Panc1 (cell line): Measurements from ENCODE around the gene LLGL2. TPM values are rescaled to one million over a fixed set of nuclear protein-coding genes. Genes with fewer than 3 reads are reported as not detected.

ENCODE experiments used
- ATAC-seq: fragments of 200-7000 bp; cut with Tn5 transposase; 2 replicates; pipeline ENCODE4 v1.9.1; 2020; ENCODE audit warnings: mild to moderate bottlenecking, moderate library complexity
- BruUV-seq: library from RNA; stranded (reverse); fragments of 400-500 nt; replicated peaks from 2 replicates; lab custom pipeline; 2021; lab: Mats Ljungman, UMichigan
- CTCF ChIA-PET: fragments of 300-600 bp; sonication (Branson Sonifier 250); formaldehyde crosslinking; loops from one replicate; lab custom pipeline; 2022; ENCODE audit warnings: antibody characterized with exemption; lab: Charles Lee
- POLR2A ChIA-PET: fragments of 300-600 bp; sonication (Branson Sonifier 250); formaldehyde crosslinking; loops from one replicate; lab custom pipeline; 2022; ENCODE audit warnings: antibody characterized with exemption; lab: Charles Lee
- DNase-seq: peaks from one replicate; pipeline ENCODE4 v3.0.0-alpha.2; 2010; ENCODE audit warnings: low read depth, low spot score
- H3K27ac ChIP-seq: 2 replicates; pipeline ENCODE4 v1.5.1; 2011; ENCODE audit warnings: mild to moderate bottlenecking, low read length, inconsistent platforms
- H3K27me3 ChIP-seq: fragments of 200-500 bp; sonication (Bioruptor generic); 2 replicates; pipeline ENCODE4 v1.6.0; 2014; ENCODE audit warnings: low read length, inconsistent platforms; ENCODE audit not compliant: control insufficient read depth, insufficient read depth
- H3K36me3 ChIP-seq: fragments of 200-500 bp; sonication (Bioruptor generic); 2 replicates; pipeline ENCODE4 v1.5.1; 2014; ENCODE audit warnings: inconsistent platforms, mild to moderate bottlenecking, low read length, moderate library complexity; ENCODE audit not compliant: control insufficient read depth, insufficient read depth
- H3K4me1 ChIP-seq: 2 replicates; pipeline ENCODE4 v1.5.1; 2011; ENCODE audit warnings: inconsistent platforms, mild to moderate bottlenecking, low read length, moderate library complexity; ENCODE audit not compliant: control insufficient read depth, insufficient read depth
- H3K4me3 ChIP-seq, 2 experiments: 2 replicates each; pipeline ENCODE4 v1.5.1; 2011 to 2012; ENCODE audit warnings: low read depth in 2 of 2, low read length in 2 of 2, mild to moderate bottlenecking in 2 of 2, inconsistent platforms in 1 of 2, moderate library complexity in 1 of 2
- H3K9me3 ChIP-seq: fragments of 200-500 bp; sonication (Bioruptor generic); 2 replicates; pipeline ENCODE4 v1.5.1; 2014; ENCODE audit warnings: low read depth, mild to moderate bottlenecking, inconsistent platforms, low read length, moderate library complexity; ENCODE audit not compliant: control insufficient read depth, insufficient read depth
- POLR2AphosphoS5 ChIP-seq: IDR thresholded peaks from 2 replicates; pipeline ENCODE4 v1.6.1; 2012; ENCODE audit warnings: mild to moderate bottlenecking, low read depth, low read length, moderate library complexity
- SIN3A ChIP-seq: IDR thresholded peaks from 2 replicates; pipeline ENCODE4 v1.6.1; 2012; ENCODE audit warnings: low read depth, mild to moderate bottlenecking, low read length, moderate library complexity, borderline replicate concordance; ENCODE audit not compliant: insufficient read depth
- TCF7L2 ChIP-seq: IDR thresholded peaks from 2 replicates; pipeline ENCODE4 v1.6.1; 2011; ENCODE audit warnings: mild to moderate bottlenecking, low read depth, low read length, inconsistent platforms
- in situ Hi-C: cut with HindIII; loops from 2 replicates; pipeline ENCODE4 v1.10.0; 2016; ENCODE audit warnings: low sequenced_read_pairs, low pct_unique_long_range_greater_than_20kb
- intact Hi-C: fragments of 100-400 bp; cut with micrococcal nuclease; formaldehyde crosslinking; loops from one replicate; pipeline ENCODE4 v1.10.0; 2022; ENCODE audit not compliant: unreplicated experiment
- total RNA-seq: library from RNA; stranded (reverse); gene quantifications from one replicate; pipeline ENCODE4 v1.2.1, GENCODE V29; 2021; ENCODE audit not compliant: unreplicated experiment
- TF ChIP-seq, protein P1 (sequence below): fragments of 450-650 bp; IDR thresholded peaks from 2 replicates; pipeline ENCODE4 v1.5.1; 2017; ENCODE audit warnings: mild to moderate bottlenecking
- TF ChIP-seq, protein P2 (sequence below), 2 experiments: IDR thresholded peaks; 2 replicates each; pipeline ENCODE4 v1.6.1; 2011 to 2012; ENCODE audit warnings: low read depth in 2 of 2, control low read depth in 1 of 2, low read length in 1 of 2, mild to moderate bottlenecking in 1 of 2, moderate library complexity in 1 of 2; ENCODE audit not compliant: insufficient read depth in 1 of 2

The LLGL2 gene
- total RNA-seq, 1 experiment from 2014 or later: 201 TPM

DNA sequence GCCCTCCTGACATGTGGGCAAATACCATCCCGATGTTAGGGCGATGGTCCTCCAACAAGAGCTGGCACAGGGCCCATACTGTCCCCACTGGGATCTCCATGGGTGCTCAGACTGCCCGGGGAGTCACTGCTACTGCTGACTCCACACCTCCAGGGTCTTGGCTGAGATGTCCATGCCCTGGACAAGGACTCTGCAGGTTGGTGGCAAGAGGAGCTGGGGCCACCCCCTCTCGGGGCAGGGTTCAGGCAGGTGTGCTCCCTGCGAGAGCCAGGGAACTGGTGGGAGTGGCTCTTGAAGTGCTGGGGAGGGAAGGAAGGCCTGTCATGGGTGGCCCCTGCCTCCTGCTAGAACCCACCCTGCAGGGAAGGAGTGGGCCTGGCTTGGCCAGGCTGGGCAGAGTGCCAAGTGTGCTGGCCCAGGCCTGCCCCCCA is 16.6 kb upstream of the LLGL2 start:
- H3K9me3 ChIP-seq: no peaks in the 10 kb centered on the region
- no peak overlapping the region for H3K27ac ChIP-seq
- no TSS peak for BruUV-seq
- CTCF ChIA-PET: interaction anchor here (0.7 kb wide), 1 partner anchor 111 kb away, joined by 4 read pairs; no protein-coding TSS in a partner anchor
- TF ChIP-seq, protein P1, sequence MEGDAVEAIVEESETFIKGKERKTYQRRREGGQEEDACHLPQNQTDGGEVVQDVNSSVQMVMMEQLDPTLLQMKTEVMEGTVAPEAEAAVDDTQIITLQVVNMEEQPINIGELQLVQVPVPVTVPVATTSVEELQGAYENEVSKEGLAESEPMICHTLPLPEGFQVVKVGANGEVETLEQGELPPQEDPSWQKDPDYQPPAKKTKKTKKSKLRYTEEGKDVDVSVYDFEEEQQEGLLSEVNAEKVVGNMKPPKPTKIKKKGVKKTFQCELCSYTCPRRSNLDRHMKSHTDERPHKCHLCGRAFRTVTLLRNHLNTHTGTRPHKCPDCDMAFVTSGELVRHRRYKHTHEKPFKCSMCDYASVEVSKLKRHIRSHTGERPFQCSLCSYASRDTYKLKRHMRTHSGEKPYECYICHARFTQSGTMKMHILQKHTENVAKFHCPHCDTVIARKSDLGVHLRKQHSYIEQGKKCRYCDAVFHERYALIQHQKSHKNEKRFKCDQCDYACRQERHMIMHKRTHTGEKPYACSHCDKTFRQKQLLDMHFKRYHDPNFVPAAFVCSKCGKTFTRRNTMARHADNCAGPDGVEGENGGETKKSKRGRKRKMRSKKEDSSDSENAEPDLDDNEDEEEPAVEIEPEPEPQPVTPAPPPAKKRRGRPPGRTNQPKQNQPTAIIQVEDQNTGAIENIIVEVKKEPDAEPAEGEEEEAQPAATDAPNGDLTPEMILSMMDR: no peak
- TF ChIP-seq TCF7L2: no peak
- TF ChIP-seq SIN3A: no peak
- TF ChIP-seq, protein P2, sequence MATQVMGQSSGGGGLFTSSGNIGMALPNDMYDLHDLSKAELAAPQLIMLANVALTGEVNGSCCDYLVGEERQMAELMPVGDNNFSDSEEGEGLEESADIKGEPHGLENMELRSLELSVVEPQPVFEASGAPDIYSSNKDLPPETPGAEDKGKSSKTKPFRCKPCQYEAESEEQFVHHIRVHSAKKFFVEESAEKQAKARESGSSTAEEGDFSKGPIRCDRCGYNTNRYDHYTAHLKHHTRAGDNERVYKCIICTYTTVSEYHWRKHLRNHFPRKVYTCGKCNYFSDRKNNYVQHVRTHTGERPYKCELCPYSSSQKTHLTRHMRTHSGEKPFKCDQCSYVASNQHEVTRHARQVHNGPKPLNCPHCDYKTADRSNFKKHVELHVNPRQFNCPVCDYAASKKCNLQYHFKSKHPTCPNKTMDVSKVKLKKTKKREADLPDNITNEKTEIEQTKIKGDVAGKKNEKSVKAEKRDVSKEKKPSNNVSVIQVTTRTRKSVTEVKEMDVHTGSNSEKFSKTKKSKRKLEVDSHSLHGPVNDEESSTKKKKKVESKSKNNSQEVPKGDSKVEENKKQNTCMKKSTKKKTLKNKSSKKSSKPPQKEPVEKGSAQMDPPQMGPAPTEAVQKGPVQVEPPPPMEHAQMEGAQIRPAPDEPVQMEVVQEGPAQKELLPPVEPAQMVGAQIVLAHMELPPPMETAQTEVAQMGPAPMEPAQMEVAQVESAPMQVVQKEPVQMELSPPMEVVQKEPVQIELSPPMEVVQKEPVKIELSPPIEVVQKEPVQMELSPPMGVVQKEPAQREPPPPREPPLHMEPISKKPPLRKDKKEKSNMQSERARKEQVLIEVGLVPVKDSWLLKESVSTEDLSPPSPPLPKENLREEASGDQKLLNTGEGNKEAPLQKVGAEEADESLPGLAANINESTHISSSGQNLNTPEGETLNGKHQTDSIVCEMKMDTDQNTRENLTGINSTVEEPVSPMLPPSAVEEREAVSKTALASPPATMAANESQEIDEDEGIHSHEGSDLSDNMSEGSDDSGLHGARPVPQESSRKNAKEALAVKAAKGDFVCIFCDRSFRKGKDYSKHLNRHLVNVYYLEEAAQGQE (IDR thresholded peaks at IDR 0.05; ENCODE audit: insufficient read depth in 1 of 2, low read depth in 2 of 2, low read length in 1 of 2): no peak
- no peak for TF ChIP-seq POLR2AphosphoS5
- H3K27me3 ChIP-seq: no peaks in the 10 kb centered on the region
- DNase-seq (no peak), ATAC-seq (0 out of 2 replicates have a peak, but pooled peaks have one; percentile 1)
- intact Hi-C loops (loop anchor here (5.0 kb wide), 1 partner anchor 82 kb away; no protein-coding TSS in a partner anchor), in situ Hi-C loops (no loop called here)
- peaks cover 35% of the 10 kb centered on the region for H3K4me1 ChIP-seq
- no peak overlapping the region for H3K4me3 ChIP-seq
- H3K36me3 ChIP-seq: no peaks in the 10 kb centered on the region
- POLR2A ChIA-PET: no interaction called here

DNA sequence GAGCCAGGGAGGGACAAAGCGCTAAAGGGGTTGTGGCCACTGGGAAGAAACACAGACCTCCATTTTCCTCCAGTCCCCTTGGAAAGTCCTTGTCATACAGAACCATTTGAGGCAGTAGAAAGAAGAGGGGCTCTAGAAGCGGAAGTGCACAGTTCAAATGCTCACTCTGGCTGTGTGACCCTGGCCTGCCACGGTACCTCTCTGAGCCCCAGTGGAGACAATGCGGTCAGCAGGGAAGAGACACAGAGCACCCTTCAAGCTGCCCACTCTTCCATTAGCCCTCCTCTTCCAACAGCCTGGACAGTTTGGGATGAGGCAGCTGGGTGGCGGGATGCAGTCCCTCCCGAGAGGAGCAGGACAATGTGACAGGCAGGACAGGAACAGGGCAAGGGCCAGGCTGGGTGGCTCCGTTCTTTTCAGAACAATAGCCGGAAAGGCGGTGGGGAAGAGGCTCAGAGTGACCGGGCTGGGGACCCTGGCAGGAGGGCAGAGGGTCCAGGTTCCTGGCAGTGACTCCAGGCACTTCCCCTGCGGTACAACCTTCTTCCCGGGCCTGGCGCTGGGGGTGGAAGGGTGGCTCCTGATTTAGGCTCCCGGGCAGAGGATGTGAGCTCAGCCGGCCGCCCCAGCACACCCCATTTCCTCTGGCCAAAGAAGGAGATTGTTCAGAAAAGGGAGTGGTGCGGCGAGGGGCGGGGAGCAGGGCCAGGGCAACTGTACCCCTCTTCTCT is 15.8 kb upstream of the LLGL2 start:
- ChIA-PET POLR2A (no interaction called here), CTCF (no interaction called here)
- DNase-seq: no peak
- BruUV-seq: no TSS peak
- intact Hi-C loops (loop anchor here (5.0 kb wide), 1 partner anchor 82 kb away; no protein-coding TSS in a partner anchor), in situ Hi-C loops (no loop called here)
- Histone ChIP-seq H3K4me3 (no peak overlapping the region), H3K27me3 (no peaks in the 10 kb centered on the region), H3K36me3 (no peaks in the 10 kb centered on the region; the same call in 1 of the 2 replicates), H3K4me1 (peaks cover 42% of the 10 kb centered on the region), H3K27ac (no peak overlapping the region), H3K9me3 (no peaks in the 10 kb centered on the region)
- TF ChIP-seq POLR2AphosphoS5 (no peak), TCF7L2 (no peak), SIN3A (no peak)
- TF ChIP-seq, protein P1: no peak
- TF ChIP-seq, protein P2 (IDR thresholded peaks at IDR 0.05; ENCODE audit: insufficient read depth in 1 of 2, low read depth in 2 of 2, low read length in 1 of 2): no peak
- ATAC-seq: no peak
